ENCODE data around the gene CDHR2.
"Not testable (repeated sequence)": the region's sequence is repeated elsewhere in the genome, so short reads cannot be mapped to it uniquely, and the experiment has no call there.

The CDHR2 gene

GRCh38 chr5:176547802-176548201 is 1.3 kb upstream of the CDHR2 start:
- Histone ChIP-seq H3K4me1 (ENCODE audit: insufficient read depth, insufficient read length) (peaks cover 8% of the 10 kb centered on the region), H3K9ac (ENCODE audit: insufficient read length, low read depth) (no peak overlapping the region), H3K36me3 (ENCODE audit: insufficient read depth, insufficient read length, low read length) (no peaks in the 10 kb centered on the region), H3K4me3 (ENCODE audit: insufficient read length, low read depth) (no peak overlapping the region), H3K27me3 (ENCODE audit: insufficient read depth, insufficient read length) (no peaks in the 10 kb centered on the region), H3K9me3 (ENCODE audit: insufficient read depth, low read length) (no peaks in the 10 kb centered on the region)
- DNase-seq (ENCODE audit: low read depth, low spot score): no peak
- TF ChIP-seq SUZ12 (IDR thresholded peaks at IDR 0.05; ENCODE audit: extremely low read depth, insufficient read depth, insufficient read length): no peak
- no peak for TF ChIP-seq ZNF274 (IDR thresholded peaks at IDR 0.05; ENCODE audit: low read depth, low read length)
- no peak for TF ChIP-seq YY1 (IDR thresholded peaks at IDR 0.05; ENCODE audit: insufficient read depth, insufficient read length)

- H3K27me3 ChIP-seq (ENCODE audit: insufficient read depth, insufficient read length): no peaks in the 10 kb centered on the region
- no peak for DNase-seq (ENCODE audit: low read depth, low spot score)
- TF ChIP-seq YY1 (IDR thresholded peaks at IDR 0.05; ENCODE audit: insufficient read depth, insufficient read length): no peak
- no peaks in the 10 kb centered on the region for H3K9me3 ChIP-seq (ENCODE audit: insufficient read depth, low read length)
- no peaks in the 10 kb centered on the region for H3K36me3 ChIP-seq (ENCODE audit: insufficient read depth, insufficient read length, low read length)
- no peak overlapping the region for H3K4me3 ChIP-seq (ENCODE audit: insufficient read length, low read depth)
- H3K9ac ChIP-seq (ENCODE audit: insufficient read length, low read depth): no peak overlapping the region
- peaks cover 13% of the 10 kb centered on the region for H3K4me1 ChIP-seq (ENCODE audit: insufficient read depth, insufficient read length)
These were observed 729 bp downstream of the CDHR2 start for GRCh38 chr5:176549871-176550270.

GRCh38 chr5:176550275-176550831 is 1.2 kb downstream of the CDHR2 start:
- Histone ChIP-seq H3K9ac (ENCODE audit: insufficient read length, low read depth) (no peak overlapping the region), H3K27me3 (ENCODE audit: insufficient read depth, insufficient read length) (no peaks in the 10 kb centered on the region), H3K4me3 (ENCODE audit: insufficient read length, low read depth) (no peak overlapping the region), H3K36me3 (ENCODE audit: insufficient read depth, insufficient read length, low read length) (no peaks in the 10 kb centered on the region), H3K9me3 (ENCODE audit: insufficient read depth, low read length) (no peaks in the 10 kb centered on the region), H3K4me1 (ENCODE audit: insufficient read depth, insufficient read length) (peaks cover 17% of the 10 kb centered on the region)
- DNase-seq (ENCODE audit: low read depth, low spot score): no peak
- TF ChIP-seq ZNF274 (IDR thresholded peaks at IDR 0.05; ENCODE audit: low read depth, low read length): no peak
- no peak for TF ChIP-seq YY1 (IDR thresholded peaks at IDR 0.05; ENCODE audit: insufficient read depth, insufficient read length)
- TF ChIP-seq SUZ12 (IDR thresholded peaks at IDR 0.05; ENCODE audit: extremely low read depth, insufficient read depth, insufficient read length): no peak

GRCh38 chr5:176550937-176551336 is 1.8 kb downstream of the CDHR2 start:
- not testable (repeated sequence) for H3K36me3 ChIP-seq (ENCODE audit: insufficient read depth, insufficient read length, low read length); H3K27me3 ChIP-seq (ENCODE audit: insufficient read depth, insufficient read length); H3K4me3 ChIP-seq (ENCODE audit: insufficient read length, low read depth); H3K9ac ChIP-seq (ENCODE audit: insufficient read length, low read depth); DNase-seq (ENCODE audit: low read depth, low spot score); H3K9me3 ChIP-seq (ENCODE audit: insufficient read depth, low read length)
- H3K4me1 ChIP-seq (ENCODE audit: insufficient read depth, insufficient read length): peaks cover 13% of the 10 kb centered on the region

GRCh38 chr5:176552332-176552869 is 3.3 kb downstream of the CDHR2 start:
- Histone ChIP-seq H3K9me3 (ENCODE audit: insufficient read depth, low read length) (no peaks in the 10 kb centered on the region), H3K36me3 (ENCODE audit: insufficient read depth, insufficient read length, low read length) (no peaks in the 10 kb centered on the region), H3K4me1 (ENCODE audit: insufficient read depth, insufficient read length) (peaks cover 13% of the 10 kb centered on the region), H3K4me3 (ENCODE audit: insufficient read length, low read depth) (no peak overlapping the region), H3K9ac (ENCODE audit: insufficient read length, low read depth) (no peak overlapping the region), H3K27me3 (ENCODE audit: insufficient read depth, insufficient read length) (no peaks in the 10 kb centered on the region)
- DNase-seq (ENCODE audit: low read depth, low spot score): no peak
- TF ChIP-seq SUZ12 (IDR thresholded peaks at IDR 0.05; ENCODE audit: extremely low read depth, insufficient read depth, insufficient read length): no peak
- TF ChIP-seq ZNF274 (IDR thresholded peaks at IDR 0.05; ENCODE audit: low read depth, low read length): no peak
- TF ChIP-seq YY1 (IDR thresholded peaks at IDR 0.05; ENCODE audit: insufficient read depth, insufficient read length): no peak

GRCh38 chr5:176553260-176554085 is 4.3 kb downstream of the CDHR2 start:
- TF ChIP-seq ZNF274 (IDR thresholded peaks at IDR 0.05; ENCODE audit: low read depth, low read length) (no peak), YY1 (IDR thresholded peaks at IDR 0.05; ENCODE audit: insufficient read depth, insufficient read length) (no peak), SUZ12 (IDR thresholded peaks at IDR 0.05; ENCODE audit: extremely low read depth, insufficient read depth, insufficient read length) (no peak)
- Histone ChIP-seq H3K27me3 (ENCODE audit: insufficient read depth, insufficient read length) (no peaks in the 10 kb centered on the region), H3K9ac (ENCODE audit: insufficient read length, low read depth) (no peak overlapping the region), H3K4me1 (ENCODE audit: insufficient read depth, insufficient read length) (peaks cover 13% of the 10 kb centered on the region), H3K4me3 (ENCODE audit: insufficient read length, low read depth) (no peak overlapping the region), H3K9me3 (ENCODE audit: insufficient read depth, low read length) (no peaks in the 10 kb centered on the region), H3K36me3 (ENCODE audit: insufficient read depth, insufficient read length, low read length) (no peaks in the 10 kb centered on the region)
- no peak for DNase-seq (ENCODE audit: low read depth, low spot score)

GRCh38 chr5:176557846-176558245 is 8.7 kb downstream of the CDHR2 start:
- Histone ChIP-seq H3K9me3 (ENCODE audit: insufficient read depth, low read length) (no peaks in the 10 kb centered on the region), H3K27me3 (ENCODE audit: insufficient read depth, insufficient read length) (no peaks in the 10 kb centered on the region), H3K4me1 (ENCODE audit: insufficient read depth, insufficient read length) (peaks cover 11% of the 10 kb centered on the region), H3K9ac (ENCODE audit: insufficient read length, low read depth) (no peak overlapping the region), H3K4me3 (ENCODE audit: insufficient read length, low read depth) (no peak overlapping the region), H3K36me3 (ENCODE audit: insufficient read depth, insufficient read length, low read length) (no peaks in the 10 kb centered on the region)
- DNase-seq (ENCODE audit: low read depth, low spot score): no peak
- no peak for TF ChIP-seq YY1 (IDR thresholded peaks at IDR 0.05; ENCODE audit: insufficient read depth, insufficient read length)
- no peak for TF ChIP-seq SUZ12 (IDR thresholded peaks at IDR 0.05; ENCODE audit: extremely low read depth, insufficient read depth, insufficient read length)
- TF ChIP-seq ZNF274 (IDR thresholded peaks at IDR 0.05; ENCODE audit: low read depth, low read length): no peak

Measured in NT2/D1 (cell line).